ENCODE results near the gene ARHGAP24. TPM values are rescaled to one million over a fixed set of nuclear protein-coding genes. Genes with fewer than 3 reads are reported as not detected.

ARHGAP24 gene
- total RNA-seq, 2 experiments from 2014 or later = 0.22 to 0.70 TPM

DNA sequence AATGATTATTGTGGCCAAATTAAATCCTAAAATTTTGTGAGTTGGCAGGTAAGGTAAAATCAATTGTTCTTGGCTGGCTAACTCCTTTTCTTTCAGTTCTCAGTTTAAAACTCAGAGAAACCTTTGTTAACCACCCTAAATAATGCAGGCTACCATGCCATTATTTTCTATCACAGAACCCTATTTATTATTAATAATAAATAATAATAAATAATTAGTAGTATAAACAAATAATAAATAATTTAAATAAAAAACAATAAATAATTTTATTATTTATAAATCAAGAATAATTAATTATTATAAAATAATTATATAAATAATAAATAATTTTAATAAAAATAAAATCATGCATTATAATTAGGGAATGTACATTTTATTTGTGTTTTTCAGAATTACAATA lies 390.3 kb downstream of the ARHGAP24 start:
- no peak for TF ChIP-seq CTCF (IDR thresholded peaks at IDR 0.05)
- no peak for ATAC-seq
- no peak overlapping the region for H3K27ac Mint-ChIP-seq
- H3K36me3 Mint-ChIP-seq (ENCODE audit: low read depth) = no peaks in the 10 kb centered on the region
- no peaks in the 10 kb centered on the region for H3K4me1 Mint-ChIP-seq (ENCODE audit: low read depth)
- no peaks in the 10 kb centered on the region for H3K27me3 Mint-ChIP-seq
- ChIA-PET POLR2A (no interaction called here), CTCF (no interaction called here)
- no peak for DNase-seq
- H3K9me3 Mint-ChIP-seq = no peaks in the 10 kb centered on the region
- intact Hi-C loops (cut with micrococcal nuclease) = no loop called here
- no peak overlapping the region for H3K4me3 Mint-ChIP-seq

GRCh38 chr4:85866508-85866907 lies 391.6 kb downstream of the ARHGAP24 start:
- POLR2A ChIA-PET = no interaction called here
- H3K27me3 Mint-ChIP-seq = no peaks in the 10 kb centered on the region
- CTCF ChIA-PET = no interaction called here
- H3K4me1 Mint-ChIP-seq (ENCODE audit: low read depth) = no peaks in the 10 kb centered on the region
- no peak overlapping the region for H3K27ac Mint-ChIP-seq
- intact Hi-C loops (cut with micrococcal nuclease) = no loop called here
- DNase-seq (no peak), ATAC-seq (no peak)
- no peaks in the 10 kb centered on the region for H3K9me3 Mint-ChIP-seq
- H3K36me3 Mint-ChIP-seq (ENCODE audit: low read depth) = no peaks in the 10 kb centered on the region
- TF ChIP-seq CTCF (IDR thresholded peaks at IDR 0.05) = no peak
- no peak overlapping the region for H3K4me3 Mint-ChIP-seq

- Mint-ChIP-seq H3K27ac (no peak overlapping the region), H3K27me3 (no peaks in the 10 kb centered on the region), H3K4me3 (no peak overlapping the region), H3K9me3 (no peaks in the 10 kb centered on the region), H3K36me3 (ENCODE audit: low read depth) (no peaks in the 10 kb centered on the region), H3K4me1 (ENCODE audit: low read depth) (no peaks in the 10 kb centered on the region)
- intact Hi-C loops (cut with micrococcal nuclease) = no loop called here
- TF ChIP-seq CTCF (IDR thresholded peaks at IDR 0.05) = no peak
- DNase-seq (no peak), ATAC-seq (no peak)
- CTCF ChIA-PET = no interaction called here
- POLR2A ChIA-PET = no interaction called here
These were observed 392.3 kb downstream of the ARHGAP24 start for GRCh38 chr4:85867271-85867670.

DNA sequence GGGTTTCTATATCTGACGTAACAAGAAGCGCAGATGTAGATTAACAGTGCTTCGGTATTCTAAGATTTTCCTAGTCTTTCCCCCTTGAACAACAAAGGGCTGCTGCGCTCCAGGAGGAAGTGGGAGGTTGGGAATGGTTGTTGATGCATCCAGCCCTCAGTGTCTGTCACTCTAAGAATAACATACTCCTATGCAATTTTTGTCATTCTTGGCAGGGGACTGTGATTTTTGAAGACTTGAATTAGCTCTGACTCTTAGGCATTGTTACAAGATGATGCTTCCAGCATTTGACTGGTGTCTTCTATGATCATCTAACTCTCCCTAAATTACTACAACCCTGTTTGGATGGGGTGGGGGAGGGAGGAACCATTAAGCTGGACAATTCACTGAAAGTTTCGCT lies 394.2 kb downstream of the ARHGAP24 start:
- H3K4me3 Mint-ChIP-seq = no peak overlapping the region
- intact Hi-C loops (cut with micrococcal nuclease) = no loop called here
- H3K27ac Mint-ChIP-seq = no peak overlapping the region
- no peaks in the 10 kb centered on the region for H3K36me3 Mint-ChIP-seq (ENCODE audit: low read depth)
- POLR2A ChIA-PET = no interaction called here
- H3K27me3 Mint-ChIP-seq = no peaks in the 10 kb centered on the region
- DNase-seq (no peak), ATAC-seq (no peak)
- H3K4me1 Mint-ChIP-seq (ENCODE audit: low read depth) = no peaks in the 10 kb centered on the region
- CTCF ChIA-PET = no interaction called here
- H3K9me3 Mint-ChIP-seq = no peaks in the 10 kb centered on the region
- no peak for TF ChIP-seq CTCF (IDR thresholded peaks at IDR 0.05)

DNA sequence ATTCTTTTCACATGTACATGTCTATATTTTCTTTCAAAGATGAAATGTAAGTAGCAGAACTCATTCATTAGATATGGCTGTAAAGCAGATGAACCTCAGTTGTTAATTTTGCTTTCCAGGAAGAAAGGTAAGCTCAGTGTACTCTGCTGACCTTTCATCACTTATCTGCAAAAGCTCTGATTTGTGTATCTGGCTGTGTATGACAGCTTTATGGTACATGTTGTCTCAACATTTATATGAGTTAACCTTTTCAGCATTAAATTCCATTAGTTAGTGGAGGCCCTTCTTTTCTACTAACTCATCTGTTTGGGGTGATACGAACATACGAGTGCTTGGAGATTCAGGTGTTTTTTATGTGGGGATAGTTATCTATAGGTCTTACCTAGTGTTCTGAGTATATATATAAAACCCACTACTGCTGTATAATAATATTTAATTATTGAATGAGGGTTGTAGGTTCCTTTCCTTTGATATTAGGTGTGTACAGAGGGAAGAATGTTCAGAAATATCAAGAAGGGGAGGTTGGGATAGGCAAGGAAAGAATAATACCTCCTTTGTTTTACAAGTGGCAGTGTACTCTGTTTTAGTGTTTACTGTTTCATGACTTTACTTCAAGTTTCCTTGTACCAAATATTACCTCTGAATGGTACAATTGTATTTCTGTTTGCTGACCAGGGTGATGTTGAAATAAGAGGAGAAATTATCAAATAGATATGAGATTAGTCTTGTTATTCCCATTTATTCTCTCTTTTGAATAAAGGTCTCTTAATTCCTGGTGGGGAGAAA lies 395.5 kb downstream of the ARHGAP24 start:
- no peak overlapping the region for H3K27ac Mint-ChIP-seq
- H3K36me3 Mint-ChIP-seq (ENCODE audit: low read depth) = no peaks in the 10 kb centered on the region
- H3K9me3 Mint-ChIP-seq = no peaks in the 10 kb centered on the region
- ChIA-PET CTCF (no interaction called here), POLR2A (no interaction called here)
- no peak for ATAC-seq
- no peak overlapping the region for H3K4me3 Mint-ChIP-seq
- no peaks in the 10 kb centered on the region for H3K4me1 Mint-ChIP-seq (ENCODE audit: low read depth)
- intact Hi-C loops (cut with micrococcal nuclease) = no loop called here
- TF ChIP-seq CTCF (IDR thresholded peaks at IDR 0.05) = no peak
- no peaks in the 10 kb centered on the region for H3K27me3 Mint-ChIP-seq
- DNase-seq = no peak
